Suprapubic skin (tissue), 4 donors: ENCODE results near the gene PEA15. TPM values are rescaled to one million over a fixed set of nuclear protein-coding genes. Genes with fewer than 3 reads are reported as not detected.
A peak's percentile ranks its signal among the peaks of the same experiment; 100 is the strongest.

Experiments
- DNase-seq, 2 donors: peaks; one replicate each; pipeline ENCODE4 v3.0.0-alpha.2; 2019; ENCODE audit warnings: low spot score in 2 of 2
- H3K27ac ChIP-seq: fragments of 200-600 bp; sonication (generic); one replicate; pipeline ENCODE4 v1.5.1; 2019
- H3K27me3 ChIP-seq: fragments of 200-600 bp; sonication (generic); one replicate; pipeline ENCODE4 v1.5.1; 2019
- H3K36me3 ChIP-seq: fragments of 200-600 bp; sonication (generic); one replicate; pipeline ENCODE4 v1.5.1; 2019
- H3K4me1 ChIP-seq: fragments of 200-600 bp; sonication (generic); one replicate; pipeline ENCODE4 v1.5.1; 2019
- H3K4me3 ChIP-seq: fragments of 200-600 bp; sonication (generic); one replicate; pipeline ENCODE4 v1.5.1; 2019; ENCODE audit warnings: mild to moderate bottlenecking
- H3K9me3 ChIP-seq: fragments of 200-600 bp; sonication (generic); one replicate; pipeline ENCODE4 v1.5.1; 2019
- CTCF ChIP-seq, 2 donors: fragments of 200-600 bp in 1 of 2; fragments of 450-650 bp in 1 of 2; sonication (generic) in 1 of 2; IDR thresholded peaks; one replicate each; pipeline ENCODE4 v1.5.1; 2016 to 2019; ENCODE audit warnings: antibody characterized with exemption in 2 of 2, mild to moderate bottlenecking in 1 of 2, moderate library complexity in 1 of 2
- EP300 ChIP-seq: sonication (generic); formaldehyde crosslinking; IDR thresholded peaks from one replicate; pipeline ENCODE4 v1.6.1; 2017; ENCODE audit warnings: antibody characterized with exemption
- POLR2A ChIP-seq, 2 donors: fragments of 450-650 bp; IDR thresholded peaks; one replicate each; pipeline ENCODE4 v1.6.1; 2017; ENCODE audit warnings: antibody characterized with exemption in 2 of 2, mild to moderate bottlenecking in 2 of 2, moderate library complexity in 2 of 2
- POLR2AphosphoS5 ChIP-seq, 3 donors: sonication (generic); formaldehyde crosslinking; IDR thresholded peaks; one replicate each; pipeline ENCODE4 v1.6.1; 2017; ENCODE audit warnings: antibody characterized with exemption in 3 of 3
- WGBS: methylation state at CpG from one replicate; pipeline ENCODE4 v1.1.5; 2018; 5-methylcytosine and 5-hydroxymethylcytosine counted together
- total RNA-seq, 4 donors: library from RNA; depleted of rRNA; stranded (reverse); fragments of >200 nt; gene quantifications; one replicate each; pipeline ENCODE4 v1.1.0, GENCODE V29; 2016

Gene PEA15
- total RNA-seq, 4 donors from 2014 or later, result 51.0 to 82.6 (median 61.5) TPM

DNA sequence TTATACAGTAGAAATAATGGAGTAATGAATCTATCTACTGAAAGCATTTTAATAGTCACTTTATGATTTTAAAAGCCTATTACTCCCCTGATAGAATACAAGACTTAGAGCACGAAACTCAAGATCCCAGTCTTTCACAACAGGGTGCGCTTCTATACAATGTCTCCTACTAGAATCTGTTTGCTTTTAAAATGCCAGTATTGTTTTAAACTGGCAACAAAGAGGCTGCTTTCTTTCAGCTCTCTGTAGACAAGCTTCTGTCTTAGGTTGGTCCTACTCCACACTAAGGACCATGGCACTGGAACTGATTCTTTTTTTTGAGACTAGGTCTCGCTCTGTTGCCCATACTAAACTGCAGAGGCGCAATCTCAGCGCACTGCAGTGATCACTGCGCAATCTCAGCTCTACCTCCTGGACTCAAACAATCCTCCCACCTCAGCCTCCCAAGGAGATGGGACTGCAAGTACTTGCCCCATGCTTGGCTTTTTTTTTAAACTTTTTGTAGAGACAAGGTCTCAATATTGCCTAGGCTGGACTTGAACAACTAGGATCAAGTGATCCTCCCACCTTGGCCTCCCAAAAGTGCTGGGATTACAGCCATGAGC is 52.3 kb downstream of the PEA15 start:
- Histone ChIP-seq H3K4me3 (no peak overlapping the region), H3K36me3 (peaks cover 4% of the 10 kb centered on the region), H3K27me3 (no peaks in the 10 kb centered on the region), H3K4me1 (peaks cover 52% of the 10 kb centered on the region), H3K9me3 (no peaks in the 10 kb centered on the region), H3K27ac (no peak overlapping the region)
- no peak for TF ChIP-seq POLR2AphosphoS5 (IDR thresholded peaks at IDR 0.05)
- TF ChIP-seq POLR2A (IDR thresholded peaks at IDR 0.05), result no peak
- TF ChIP-seq CTCF (IDR thresholded peaks at IDR 0.05), result no peak
- no peak for TF ChIP-seq EP300
- no peak for DNase-seq
- whole genome bisulfite sequencing, result 90% methylated on average over 6 of the region's 6 CpGs

DNA sequence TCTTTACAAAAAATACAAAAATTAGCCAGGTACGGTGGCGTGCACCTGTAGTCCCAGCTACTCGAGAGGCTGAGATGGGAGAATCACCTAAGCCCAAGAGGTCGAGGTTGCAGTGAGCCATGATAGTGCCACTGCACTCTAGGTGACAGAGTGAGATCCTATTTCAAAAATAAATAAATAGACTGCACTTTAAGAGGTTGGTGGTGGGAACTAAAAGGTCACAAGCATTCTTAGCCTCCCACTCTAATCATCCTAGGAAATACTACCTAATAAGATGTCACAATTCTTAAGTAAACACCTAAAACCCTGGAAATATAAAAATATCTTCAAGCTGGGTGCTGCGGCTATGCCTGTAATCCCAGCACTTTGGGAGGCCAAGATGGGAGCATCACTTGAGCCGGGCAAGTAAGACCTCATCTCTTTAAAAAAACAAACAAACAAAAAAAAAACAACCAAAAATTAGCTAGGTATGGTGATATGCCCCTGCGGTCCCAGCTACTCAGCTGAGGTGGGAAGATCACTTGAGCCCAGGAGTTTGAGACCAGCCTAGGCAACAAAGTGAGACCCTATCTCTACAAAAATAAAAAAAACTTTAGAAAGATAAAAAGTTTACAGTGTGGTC is 53.1 kb downstream of the PEA15 start:
- no peaks in the 10 kb centered on the region for H3K9me3 ChIP-seq
- WGBS, result 88% methylated on average over 7 of the region's 7 CpGs
- H3K27ac ChIP-seq, result no peak overlapping the region
- peaks cover 4% of the 10 kb centered on the region for H3K36me3 ChIP-seq
- TF ChIP-seq POLR2AphosphoS5 (IDR thresholded peaks at IDR 0.05) (no peak), POLR2A (IDR thresholded peaks at IDR 0.05) (no peak), CTCF (IDR thresholded peaks at IDR 0.05) (no peak), EP300 (no peak)
- no peak for DNase-seq
- H3K4me3 ChIP-seq, result no peak overlapping the region
- no peaks in the 10 kb centered on the region for H3K27me3 ChIP-seq
- H3K4me1 ChIP-seq, result peaks cover 57% of the 10 kb centered on the region

- WGBS, result 33% methylated on average over 6 of the region's 6 CpGs
- H3K36me3 ChIP-seq, result no peaks in the 10 kb centered on the region
- TF ChIP-seq POLR2AphosphoS5 (IDR thresholded peaks at IDR 0.05) (no peak), POLR2A (IDR thresholded peaks at IDR 0.05) (no peak), CTCF (IDR thresholded peaks at IDR 0.05) (no peak), EP300 (no peak)
- no peak for DNase-seq
- peak overlapping the region; percentile 85 for H3K4me3 ChIP-seq
- no peaks in the 10 kb centered on the region for H3K27me3 ChIP-seq
- H3K4me1 ChIP-seq, result peaks cover 57% of the 10 kb centered on the region
- peak overlapping the region; percentile 97 for H3K27ac ChIP-seq
- no peaks in the 10 kb centered on the region for H3K9me3 ChIP-seq
These were observed 55.5 kb downstream of the PEA15 start for GRCh38 chr1:160260406-160261382.

- Histone ChIP-seq H3K4me1 (peaks cover 52% of the 10 kb centered on the region), H3K4me3 (peak overlapping the region; percentile 85), H3K36me3 (no peaks in the 10 kb centered on the region), H3K27ac (peak overlapping the region; percentile 97), H3K9me3 (no peaks in the 10 kb centered on the region), H3K27me3 (no peaks in the 10 kb centered on the region)
- no peak for TF ChIP-seq CTCF (IDR thresholded peaks at IDR 0.05)
- TF ChIP-seq POLR2AphosphoS5 (IDR thresholded peaks at IDR 0.05), result no peak
- no peak for TF ChIP-seq POLR2A (IDR thresholded peaks at IDR 0.05)
- TF ChIP-seq EP300, result no peak
- WGBS, result 0% methylated on average over 8 of the region's 8 CpGs
- DNase-seq, result no peak
These were observed 56.3 kb downstream of the PEA15 start for GRCh38 chr1:160261556-160261892.
